HCT116 (cell line): Measurements from ENCODE around the gene CTNNA2. TPM values are rescaled to one million over a fixed set of nuclear protein-coding genes. Genes with fewer than 3 reads are reported as not detected.

Experiments used
- ATAC-seq: fragments of 200-7000 bp; cut with Tn5 transposase; 2 replicates; pipeline ENCODE4 v1.9.1; 2020; ENCODE audit warnings: mild to moderate bottlenecking, moderate library complexity
- BruUV-seq: library from RNA; stranded (reverse); fragments of 400-500 nt; replicated peaks from 2 replicates; lab custom pipeline; 2021; lab: Mats Ljungman, UMichigan
- CTCF ChIA-PET: fragments of 300-600 bp; sonication (Branson Sonifier 250); formaldehyde crosslinking; loops from one replicate; lab custom pipeline; 2021; ENCODE audit warnings: antibody characterized with exemption; lab: Charles Lee
- POLR2A ChIA-PET: fragments of 300-600, 350-600 bp; sonication (Branson Sonifier 250); formaldehyde crosslinking; loops from one replicate; lab custom pipeline; 2021; ENCODE audit warnings: antibody characterized with exemption; lab: Charles Lee
- RAD21 ChIA-PET, 2 experiments: fragments of 300-600 bp; sonication (Branson Sonifier 250); formaldehyde crosslinking; loops; one replicate each; lab custom pipeline; 2023; ENCODE audit warnings: low total read pairs in 2 of 2; ENCODE audit not compliant: uncharacterized antibody in 2 of 2, unreplicated experiment in 2 of 2, low non-redundant PET in 1 of 2; lab: Charles Lee
- DNase-seq: peaks from one replicate; pipeline ENCODE4 v3.0.0-alpha.2; 2010; ENCODE audit warnings: low read depth, low spot score
- H2AFZ ChIP-seq: fragments of 200-600 bp; shearing (Covaris generic), sonication (generic); 2 replicates; pipeline ENCODE4 v1.6.1; 2017; ENCODE audit warnings: low read depth, mixed run types, mixed read lengths, antibody characterized with exemption, low read length; ENCODE audit not compliant: poor library complexity, severe bottlenecking
- H3K27ac ChIP-seq: 2 replicates; pipeline ENCODE4 v1.5.1; 2012; ENCODE audit warnings: low read depth, low read length
- H3K27me3 ChIP-seq: fragments of 200-600 bp; sonication (generic); 2 replicates; pipeline ENCODE4 v1.6.1; 2016; ENCODE audit warnings: mixed run types, low read length, mixed read lengths; ENCODE audit not compliant: insufficient read depth
- H3K36me3 ChIP-seq, 2 experiments: fragments of 200-500 bp in 1 of 2; fragments of 200-600 bp in 1 of 2; sonication (Bioruptor generic) in 1 of 2; sonication (generic) in 1 of 2; 2 replicates each; pipeline versions ENCODE4 v1.5.1 to v1.6.1; 2014 to 2016; ENCODE audit warnings: low read length in 2 of 2, inconsistent platforms in 1 of 2, mixed read lengths in 1 of 2, mixed run types in 1 of 2; ENCODE audit not compliant: insufficient read depth in 2 of 2, control insufficient read depth in 1 of 2
- H3K4me1 ChIP-seq, 2 experiments: fragments of 200-600 bp in 1 of 2; sonication (generic) in 1 of 2; 2 replicates each; pipeline versions ENCODE4 v1.5.1 to v1.6.1; 2012 to 2017; ENCODE audit warnings: low read length in 2 of 2, inconsistent platforms in 1 of 2, mild to moderate bottlenecking in 1 of 2, mixed read lengths in 1 of 2, mixed run types in 1 of 2, moderate library complexity in 1 of 2; ENCODE audit not compliant: insufficient read depth in 2 of 2, control insufficient read depth in 1 of 2
- H3K4me2 ChIP-seq: fragments of 200-600 bp; sonication (generic); 2 replicates; pipeline ENCODE4 v1.6.1; 2017; ENCODE audit warnings: mixed run types, low read length, mixed read lengths
- H3K4me3 ChIP-seq, 2 experiments: fragments of 200-600 bp in 1 of 2; sonication (generic) in 1 of 2; replicated peaks in 1 of 2; 2 replicates each; pipeline ENCODE4 v1.5.1; 2011 to 2016; ENCODE audit warnings: low read length in 2 of 2, control low read depth in 1 of 2, low read depth in 1 of 2, mild to moderate bottlenecking in 1 of 2, mixed read lengths in 1 of 2, mixed run types in 1 of 2
- H3K79me2 ChIP-seq: fragments of 200-600 bp; sonication (generic); 2 replicates; pipeline ENCODE4 v1.6.1; 2017; ENCODE audit warnings: mild to moderate bottlenecking, mixed run types, low read length, moderate library complexity, mixed read lengths; ENCODE audit not compliant: insufficient read depth
- H3K9ac ChIP-seq: fragments of 200-600 bp; sonication (generic); 2 replicates; pipeline ENCODE4 v1.6.1; 2016; ENCODE audit warnings: low read length, mixed read lengths
- H3K9me2 ChIP-seq: fragments of 200-600 bp; sonication (generic), shearing (Covaris generic); 2 replicates; pipeline ENCODE4 v1.6.1; 2017; ENCODE audit warnings: mixed run types, mild to moderate bottlenecking, moderate library complexity; ENCODE audit not compliant: insufficient read depth
- H3K9me3 ChIP-seq, 2 experiments: fragments of 200-500 bp in 1 of 2; fragments of 200-600 bp in 1 of 2; sonication (Bioruptor generic) in 1 of 2; sonication (generic) in 1 of 2; 2 replicates each; pipeline ENCODE4 v1.6.1; 2014 to 2017; ENCODE audit warnings: low read length in 2 of 2, mixed read lengths in 2 of 2, inconsistent platforms in 1 of 2, low read depth in 1 of 2, mild to moderate bottlenecking in 1 of 2, mixed run types in 1 of 2, moderate library complexity in 1 of 2; ENCODE audit not compliant: control insufficient read depth in 1 of 2, insufficient read depth in 1 of 2
- H4K20me1 ChIP-seq: fragments of 200-600 bp; sonication (generic), shearing (Covaris generic); 2 replicates; pipeline ENCODE4 v1.6.1; 2017; ENCODE audit warnings: mixed run types, mild to moderate bottlenecking, moderate library complexity; ENCODE audit not compliant: insufficient read depth
- ATF3 ChIP-seq: IDR thresholded peaks from 2 replicates; pipeline ENCODE4 v1.6.1; 2012
- CBX3 ChIP-seq: IDR thresholded peaks from 2 replicates; pipeline ENCODE4 v1.6.1; 2012; ENCODE audit warnings: low read depth
- EGR1 ChIP-seq: IDR thresholded peaks from 2 replicates; pipeline ENCODE4 v1.6.1; 2012; ENCODE audit warnings: low read depth
- ELF1 ChIP-seq: IDR thresholded peaks from 2 replicates; pipeline ENCODE4 v1.6.1; 2012; ENCODE audit warnings: low read depth, borderline replicate concordance
- EZH2 ChIP-seq: fragments of 200-600 bp; sonication (generic); IDR thresholded peaks from 2 replicates; pipeline ENCODE4 v1.6.1; 2017; ENCODE audit warnings: antibody characterized with exemption, mixed run types
- EZH2phosphoT487 ChIP-seq: fragments of 200-600 bp; IDR thresholded peaks from 2 replicates; pipeline ENCODE4 v1.6.1; 2018; ENCODE audit warnings: antibody characterized with exemption, borderline replicate concordance
- FOSL1 ChIP-seq: IDR thresholded peaks from 2 replicates; pipeline ENCODE4 v1.6.1; 2012; ENCODE audit warnings: low read depth
- POLR2A ChIP-seq: IDR thresholded peaks from 2 replicates; pipeline ENCODE4 v1.7.0; 2011; ENCODE audit warnings: borderline replicate concordance; ENCODE audit not compliant: insufficient read depth, insufficient read length; ENCODE audit errors: extremely low read depth
- SP1 ChIP-seq: IDR thresholded peaks from 2 replicates; pipeline ENCODE4 v1.6.1; 2012; ENCODE audit warnings: low read depth
- SRF ChIP-seq: IDR thresholded peaks from 2 replicates; pipeline ENCODE4 v1.6.1; 2012; ENCODE audit warnings: low read depth
- TCF7L2 ChIP-seq: IDR thresholded peaks from 2 replicates; pipeline ENCODE4 v1.7.0; 2011; ENCODE audit warnings: borderline replicate concordance, inconsistent platforms; ENCODE audit not compliant: insufficient read depth, insufficient read length; ENCODE audit errors: extremely low read depth
- ZFX ChIP-seq: fragments of 450-650 bp; IDR thresholded peaks from 2 replicates; pipeline ENCODE4 v1.6.1; 2017
- ZNF274 ChIP-seq: fragments of 200-500 bp; sonication (Bioruptor generic); IDR thresholded peaks from 2 replicates; pipeline ENCODE4 v1.6.1; 2014; ENCODE audit warnings: mild to moderate bottlenecking, low read depth, low read length, inconsistent platforms
- intact Hi-C: fragments of 100-400 bp; cut with micrococcal nuclease; formaldehyde crosslinking; loops from 2 replicates; pipeline ENCODE4 v1.10.0; 2022
- total RNA-seq: library from RNA; stranded (reverse); gene quantifications from one replicate; pipeline ENCODE4 v1.2.1, GENCODE V29; 2021; ENCODE audit not compliant: unreplicated experiment
- TF ChIP-seq, protein P1 (sequence below): IDR thresholded peaks from 2 replicates; pipeline ENCODE4 v1.6.1; 2012; ENCODE audit warnings: low read depth
- TF ChIP-seq, protein P2 (sequence below): IDR thresholded peaks from 2 replicates; pipeline ENCODE4 v1.6.1; 2011; ENCODE audit warnings: mild to moderate bottlenecking, low read length, moderate library complexity; ENCODE audit not compliant: insufficient replicate concordance; ENCODE audit errors: extremely low read depth

The CTNNA2 gene
- total RNA-seq, 1 experiment from 2014 or later, result not detected

DNA sequence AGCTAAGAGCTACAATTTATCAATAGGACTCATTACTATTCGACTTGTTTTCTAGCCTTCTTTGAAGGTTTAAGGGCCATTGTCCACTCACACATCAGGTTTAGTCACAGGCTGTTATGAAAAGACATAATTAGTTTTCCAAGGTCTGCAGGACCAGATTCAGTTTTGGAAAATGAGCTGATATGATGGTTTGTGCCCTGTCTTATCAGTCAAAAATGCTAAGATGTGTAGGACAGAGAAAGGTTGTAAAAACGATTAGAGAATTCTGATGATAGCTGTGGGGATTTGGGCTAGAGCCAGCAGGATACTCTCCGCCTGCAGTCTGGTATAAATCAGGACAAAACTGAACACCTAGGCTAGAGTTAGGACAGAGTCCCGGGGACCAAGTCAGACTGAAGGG is 578.4 kb downstream of the CTNNA2 start:
- POLR2A ChIA-PET, result interaction anchor here (0.6 kb wide), 1 partner anchor 10 kb away, joined by 3 read pairs; no protein-coding TSS in a partner anchor
- Histone ChIP-seq H3K9me3 (peaks cover 3 to 19% of the 10 kb centered on the region in 2 experiments; a peak in 2 of 4 replicates), H3K36me3 (no peaks in the 10 kb centered on the region), H3K9me2 (no peaks in the 10 kb centered on the region), H3K4me2 (no peak overlapping the region), H4K20me1 (no peaks in the 10 kb centered on the region), H3K4me3 (no peak overlapping the region), H3K9ac (no peak overlapping the region), H3K4me1 (no peaks in the 10 kb centered on the region), H3K79me2 (no peaks in the 10 kb centered on the region), H2AFZ (no peak overlapping the region), H3K27ac (no peak overlapping the region), H3K27me3 (no peaks in the 10 kb centered on the region)
- CTCF ChIA-PET, result no interaction called here
- DNase-seq (no peak), ATAC-seq (no peak)
- intact Hi-C loops, result no loop called here
- RAD21 ChIA-PET, result no interaction called here
- no TSS peak for BruUV-seq
- TF ChIP-seq SRF, result no peak
- no peak for TF ChIP-seq ATF3
- no peak for TF ChIP-seq ZNF274
- TF ChIP-seq ELF1, result no peak
- TF ChIP-seq EZH2phosphoT487, result no peak
- TF ChIP-seq, protein P1, sequence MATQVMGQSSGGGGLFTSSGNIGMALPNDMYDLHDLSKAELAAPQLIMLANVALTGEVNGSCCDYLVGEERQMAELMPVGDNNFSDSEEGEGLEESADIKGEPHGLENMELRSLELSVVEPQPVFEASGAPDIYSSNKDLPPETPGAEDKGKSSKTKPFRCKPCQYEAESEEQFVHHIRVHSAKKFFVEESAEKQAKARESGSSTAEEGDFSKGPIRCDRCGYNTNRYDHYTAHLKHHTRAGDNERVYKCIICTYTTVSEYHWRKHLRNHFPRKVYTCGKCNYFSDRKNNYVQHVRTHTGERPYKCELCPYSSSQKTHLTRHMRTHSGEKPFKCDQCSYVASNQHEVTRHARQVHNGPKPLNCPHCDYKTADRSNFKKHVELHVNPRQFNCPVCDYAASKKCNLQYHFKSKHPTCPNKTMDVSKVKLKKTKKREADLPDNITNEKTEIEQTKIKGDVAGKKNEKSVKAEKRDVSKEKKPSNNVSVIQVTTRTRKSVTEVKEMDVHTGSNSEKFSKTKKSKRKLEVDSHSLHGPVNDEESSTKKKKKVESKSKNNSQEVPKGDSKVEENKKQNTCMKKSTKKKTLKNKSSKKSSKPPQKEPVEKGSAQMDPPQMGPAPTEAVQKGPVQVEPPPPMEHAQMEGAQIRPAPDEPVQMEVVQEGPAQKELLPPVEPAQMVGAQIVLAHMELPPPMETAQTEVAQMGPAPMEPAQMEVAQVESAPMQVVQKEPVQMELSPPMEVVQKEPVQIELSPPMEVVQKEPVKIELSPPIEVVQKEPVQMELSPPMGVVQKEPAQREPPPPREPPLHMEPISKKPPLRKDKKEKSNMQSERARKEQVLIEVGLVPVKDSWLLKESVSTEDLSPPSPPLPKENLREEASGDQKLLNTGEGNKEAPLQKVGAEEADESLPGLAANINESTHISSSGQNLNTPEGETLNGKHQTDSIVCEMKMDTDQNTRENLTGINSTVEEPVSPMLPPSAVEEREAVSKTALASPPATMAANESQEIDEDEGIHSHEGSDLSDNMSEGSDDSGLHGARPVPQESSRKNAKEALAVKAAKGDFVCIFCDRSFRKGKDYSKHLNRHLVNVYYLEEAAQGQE, result no peak
- TF ChIP-seq POLR2A, result no peak
- no peak for TF ChIP-seq CBX3
- TF ChIP-seq, protein P2, sequence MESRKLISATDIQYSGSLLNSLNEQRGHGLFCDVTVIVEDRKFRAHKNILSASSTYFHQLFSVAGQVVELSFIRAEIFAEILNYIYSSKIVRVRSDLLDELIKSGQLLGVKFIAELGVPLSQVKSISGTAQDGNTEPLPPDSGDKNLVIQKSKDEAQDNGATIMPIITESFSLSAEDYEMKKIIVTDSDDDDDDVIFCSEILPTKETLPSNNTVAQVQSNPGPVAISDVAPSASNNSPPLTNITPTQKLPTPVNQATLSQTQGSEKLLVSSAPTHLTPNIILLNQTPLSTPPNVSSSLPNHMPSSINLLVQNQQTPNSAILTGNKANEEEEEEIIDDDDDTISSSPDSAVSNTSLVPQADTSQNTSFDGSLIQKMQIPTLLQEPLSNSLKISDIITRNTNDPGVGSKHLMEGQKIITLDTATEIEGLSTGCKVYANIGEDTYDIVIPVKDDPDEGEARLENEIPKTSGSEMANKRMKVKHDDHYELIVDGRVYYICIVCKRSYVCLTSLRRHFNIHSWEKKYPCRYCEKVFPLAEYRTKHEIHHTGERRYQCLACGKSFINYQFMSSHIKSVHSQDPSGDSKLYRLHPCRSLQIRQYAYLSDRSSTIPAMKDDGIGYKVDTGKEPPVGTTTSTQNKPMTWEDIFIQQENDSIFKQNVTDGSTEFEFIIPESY, result no peak
- no peak for TF ChIP-seq TCF7L2
- TF ChIP-seq FOSL1, result no peak
- no peak for TF ChIP-seq EGR1
- TF ChIP-seq SP1, result no peak
- TF ChIP-seq ZFX, result no peak
- no peak for TF ChIP-seq EZH2
